HepG2 (cell line): ENCODE results near the gene CDK11B. TPM values are rescaled to one million over a fixed set of nuclear protein-coding genes. Genes with fewer than 3 reads are reported as not detected.
"Not testable (repeated sequence)": the region's sequence is repeated elsewhere in the genome, so short reads cannot be mapped to it uniquely, and the experiment has no call there.

Source experiments
- ATAC-seq: fragments of 200-7000 bp; cut with Tn5 transposase; 3 replicates; pipeline ENCODE4 v1.9.1; 2020; ENCODE audit warnings: mild to moderate bottlenecking, moderate library complexity
- BruUV-seq: library from RNA; stranded (reverse); fragments of 400-500 nt; replicated peaks from 2 replicates; lab custom pipeline; 2021; lab: Mats Ljungman, UMichigan
- CTCF ChIA-PET: fragments of 300-600 bp; formaldehyde crosslinking; extraction: SDS; loops from one replicate; lab custom pipeline; 2021; ENCODE audit warnings: low total read pairs, inconsistent platforms, low intra/inter-chr PET ratio; lab: Yijun Ruan, JAX
- POLR2A ChIA-PET: fragments of 350-600 bp; sonication (Branson Sonifier 250); formaldehyde crosslinking; loops from one replicate; lab custom pipeline; 2020; ENCODE audit warnings: antibody characterized with exemption, inconsistent platforms; lab: Yijun Ruan, JAX
- DNase-seq: peaks from one replicate; pipeline ENCODE4 v3.0.0-alpha.2; 2015; ENCODE audit warnings: low spot score
- FAIRE-seq: peaks from 3 replicates; lab custom pipeline; 2011; peaks lifted over from hg19 to GRCh38; lab: Jason Lieb, UNC
- H2AFZ ChIP-seq: one replicate; pipeline ENCODE4 v1.6.1; 2011; ENCODE audit warnings: low read length, inconsistent platforms
- H3K27ac ChIP-seq: fragments of 300-600 bp; 3 replicates; pipeline ENCODE4 v1.8.0; 2011; ENCODE audit warnings: mixed run types, mild to moderate bottlenecking, mixed read lengths, low read length, inconsistent platforms; ENCODE audit not compliant: insufficient read depth; ENCODE audit errors: extremely low read length
- H3K27me3 ChIP-seq, 2 experiments: fragments of 200-600 bp in 1 of 2; 2 replicates in 1 of 2; 3 replicates in 1 of 2; pipeline versions ENCODE4 v1.6.0 to v1.8.0; 2011; ENCODE audit warnings: low read length in 2 of 2, mild to moderate bottlenecking in 2 of 2, moderate library complexity in 2 of 2, inconsistent platforms in 1 of 2; ENCODE audit not compliant: insufficient read depth in 2 of 2, control insufficient read depth in 1 of 2
- H3K36me3 ChIP-seq, 2 experiments: fragments of 200-600 bp in 1 of 2; replicated peaks in 1 of 2; 2 replicates in 1 of 2; 3 replicates in 1 of 2; pipeline versions ENCODE4 v1.5.1 to v1.8.0; 2011; ENCODE audit warnings: low read length in 2 of 2, inconsistent platforms in 1 of 2; ENCODE audit not compliant: insufficient read depth in 2 of 2, control insufficient read depth in 1 of 2
- H3K4me1 ChIP-seq: 2 replicates; pipeline ENCODE4 v1.5.1; 2012; ENCODE audit warnings: low read length, inconsistent platforms; ENCODE audit not compliant: insufficient read depth
- H3K4me2 ChIP-seq: 2 replicates; pipeline ENCODE4 v1.6.0; 2011; ENCODE audit warnings: low read depth, low read length, inconsistent platforms
- H3K4me3 ChIP-seq, 3 experiments: fragments of 200-600 bp in 1 of 3; sonication (generic), shearing (Covaris generic) in 1 of 3; replicated peaks in 1 of 3; 2 replicates each; pipeline ENCODE4 v1.5.1; 2011 to 2016; ENCODE audit warnings: low read length in 3 of 3, inconsistent platforms in 2 of 3, low read depth in 2 of 3, mild to moderate bottlenecking in 2 of 3, control low read depth in 1 of 3, mixed read lengths in 1 of 3; ENCODE audit not compliant: insufficient read depth in 1 of 3
- H3K79me2 ChIP-seq: one replicate; pipeline ENCODE4 v1.6.1; 2011; ENCODE audit warnings: low read length, inconsistent platforms; ENCODE audit not compliant: insufficient read depth
- H3K9ac ChIP-seq: 2 replicates; pipeline ENCODE4 v1.6.0; 2011; ENCODE audit warnings: mild to moderate bottlenecking, low read depth, low read length, inconsistent platforms; ENCODE audit not compliant: insufficient read depth
- H3K9me3 ChIP-seq: 2 replicates; pipeline ENCODE4 v1.5.1; 2012; ENCODE audit warnings: mild to moderate bottlenecking, low read length
- H4K20me1 ChIP-seq: 2 replicates; pipeline ENCODE4 v1.6.0; 2011; ENCODE audit warnings: inconsistent platforms, mild to moderate bottlenecking, low read length, moderate library complexity; ENCODE audit not compliant: insufficient read depth
- WGBS: methylation state at CpG from one replicate; pipeline ENCODE4 v1.1.6; 2017; ENCODE audit warnings: low lambda C conversion rate; 5-methylcytosine and 5-hydroxymethylcytosine counted together
- in situ Hi-C: cut with HindIII; loops from 2 replicates; pipeline ENCODE4 v1.10.0; 2017; ENCODE audit warnings: low pct_unique_long_range_greater_than_20kb; ENCODE audit not compliant: extremely low pct_ligation_motif_present
- intact Hi-C: fragments of 100-400 bp; cut with micrococcal nuclease; formaldehyde crosslinking; loops from one replicate; pipeline ENCODE4 v1.10.0; 2022; ENCODE audit not compliant: unreplicated experiment
- polyA plus RNA-seq, 8 experiments: library from polyadenylated mRNA; depleted of rRNA in 3 of 8; stranded (reverse) in 7 of 8; unstranded in 1 of 8; fragments of >200 nt; fragmentation: Illumina TruSeq in 4 of 8; extraction: Trizol in 4 of 8; gene quantifications; 2 replicates each; pipeline versions ENCODE4 v1.2.1 to v1.2.3, GENCODE V29; 2011 to 2016; ENCODE audit warnings: low read depth in 4 of 8, missing spikeins in 1 of 8, mixed read lengths in 1 of 8; ENCODE audit not compliant: insufficient read depth in 1 of 8
- total RNA-seq, 5 experiments: library from RNA; depleted of rRNA; stranded (reverse); fragments of >200 nt; fragmentation: Illumina TruSeq; extraction: Trizol; gene quantifications; 2 replicates each; pipeline ENCODE4 v1.2.3, GENCODE V29; 2016; ENCODE audit warnings: low read depth in 1 of 5

Gene CDK11B
- total and polyA plus RNA-seq, 2 of the 13 experiments (the other 11 are each of a cell fraction or from before 2014, with no cell fraction given): 3.6 to 15.1 TPM

DNA sequence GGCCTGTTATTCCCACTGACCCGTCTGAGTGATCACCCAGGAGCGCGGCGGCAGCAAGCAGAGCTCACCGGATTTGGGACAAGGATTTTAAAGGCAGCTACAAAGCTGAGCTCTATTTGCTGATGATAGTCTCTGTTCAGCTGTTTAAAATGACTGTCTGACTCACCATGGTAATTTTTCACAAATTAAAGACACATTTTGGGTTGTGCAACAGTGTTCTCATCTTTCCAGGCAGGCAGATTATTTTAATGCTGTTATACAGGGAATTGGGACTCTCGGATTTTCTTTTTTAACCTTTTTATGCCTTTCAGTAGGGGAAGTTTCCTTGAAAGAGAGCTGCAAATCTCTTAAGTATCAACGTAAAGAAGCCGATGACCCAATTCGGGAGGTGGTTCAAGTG lies 3.6 kb upstream of the CDK11B start:
- ATAC-seq, H3K9ac ChIP-seq, H3K79me2 ChIP-seq, H3K9me3 ChIP-seq, H3K27me3 ChIP-seq, H3K4me2 ChIP-seq, POLR2A ChIA-PET, H4K20me1 ChIP-seq, H3K4me1 ChIP-seq, H3K27ac ChIP-seq, DNase-seq, H2AFZ ChIP-seq, in situ Hi-C loops, FAIRE-seq, intact Hi-C loops, H3K4me3 ChIP-seq, BruUV-seq, CTCF ChIA-PET: not testable (repeated sequence)
- H3K36me3 ChIP-seq: peaks cover 5 to 16% of the 10 kb centered on the region in 2 experiments; a peak in 4 of 5 replicates
- 90% methylated on average over 4 of the region's 9 CpGs for WGBS

DNA sequence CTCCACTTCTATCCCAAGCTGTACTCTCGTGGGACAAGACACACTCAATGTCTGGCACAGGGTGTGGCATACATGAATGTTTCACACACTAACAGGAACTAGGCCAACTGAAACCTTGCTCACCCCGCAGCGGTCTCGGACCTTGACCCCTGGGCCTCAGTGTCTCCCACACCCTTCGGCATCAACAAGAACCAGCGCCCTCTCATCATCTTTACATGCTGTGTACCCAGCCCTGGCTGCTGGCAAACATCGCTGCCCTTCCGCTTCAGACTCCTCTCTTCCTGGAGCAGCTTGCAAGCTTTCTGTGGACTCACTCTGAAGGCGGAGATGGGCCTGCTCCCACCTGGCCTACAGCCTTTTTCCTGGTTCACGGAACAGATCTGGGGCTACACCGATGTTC lies 10.5 kb downstream of the CDK11B start:
- H2AFZ ChIP-seq, H3K4me2 ChIP-seq, H3K27me3 ChIP-seq, H3K9ac ChIP-seq, H4K20me1 ChIP-seq, POLR2A ChIA-PET, BruUV-seq, ATAC-seq, H3K4me3 ChIP-seq, H3K4me1 ChIP-seq, DNase-seq, in situ Hi-C loops, intact Hi-C loops, FAIRE-seq, H3K27ac ChIP-seq, H3K9me3 ChIP-seq, H3K79me2 ChIP-seq, CTCF ChIA-PET: not testable (repeated sequence)
- 88% methylated on average over 11 of the region's 11 CpGs for WGBS
- H3K36me3 ChIP-seq: peaks cover 0 to 35% of the 10 kb centered on the region in 2 experiments; a peak in 3 of 5 replicates

DNA sequence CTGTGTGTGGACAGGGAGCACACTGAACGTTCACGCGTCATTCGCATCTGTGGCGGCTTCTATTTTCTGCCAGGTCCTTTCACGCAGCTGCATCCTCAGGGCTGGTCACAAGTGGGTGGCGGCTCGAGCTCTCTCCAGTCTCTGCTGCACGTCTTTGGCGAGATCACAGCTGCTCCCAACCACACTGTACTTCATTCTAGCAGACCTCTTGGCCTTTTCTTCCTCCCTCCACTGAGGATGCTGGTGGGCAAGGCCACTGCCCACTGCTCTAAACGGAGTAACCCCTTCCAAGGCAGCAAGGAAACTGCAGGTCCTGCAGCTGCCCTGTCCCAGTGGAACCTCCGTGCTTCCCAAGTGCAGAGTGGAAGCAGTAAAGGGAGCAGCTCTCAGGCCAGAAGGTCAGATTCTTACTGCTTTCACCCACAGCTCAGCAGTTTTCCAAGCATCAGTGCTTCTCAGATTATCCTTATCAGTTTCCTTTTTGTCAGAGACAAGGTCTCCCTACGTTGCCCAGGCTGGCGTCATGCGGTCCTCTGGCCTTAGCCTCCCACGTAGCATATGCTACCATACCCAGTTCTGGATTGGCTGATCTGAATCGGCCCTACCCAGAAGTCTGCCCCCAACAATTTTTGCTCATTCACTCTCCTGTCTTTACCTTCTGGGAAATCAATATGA lies 11.1 kb downstream of the CDK11B start:
- H3K27me3 ChIP-seq, H3K9ac ChIP-seq, BruUV-seq, H3K4me3 ChIP-seq, FAIRE-seq, in situ Hi-C loops, intact Hi-C loops, H3K4me2 ChIP-seq, H3K79me2 ChIP-seq, H4K20me1 ChIP-seq, POLR2A ChIA-PET, H3K27ac ChIP-seq, DNase-seq, CTCF ChIA-PET, ATAC-seq, H2AFZ ChIP-seq, H3K4me1 ChIP-seq, H3K9me3 ChIP-seq: not testable (repeated sequence)
- peaks cover 0 to 35% of the 10 kb centered on the region in 2 experiments; a peak in 3 of 5 replicates for H3K36me3 ChIP-seq
- WGBS: 95% methylated on average over 17 of the region's 17 CpGs

DNA sequence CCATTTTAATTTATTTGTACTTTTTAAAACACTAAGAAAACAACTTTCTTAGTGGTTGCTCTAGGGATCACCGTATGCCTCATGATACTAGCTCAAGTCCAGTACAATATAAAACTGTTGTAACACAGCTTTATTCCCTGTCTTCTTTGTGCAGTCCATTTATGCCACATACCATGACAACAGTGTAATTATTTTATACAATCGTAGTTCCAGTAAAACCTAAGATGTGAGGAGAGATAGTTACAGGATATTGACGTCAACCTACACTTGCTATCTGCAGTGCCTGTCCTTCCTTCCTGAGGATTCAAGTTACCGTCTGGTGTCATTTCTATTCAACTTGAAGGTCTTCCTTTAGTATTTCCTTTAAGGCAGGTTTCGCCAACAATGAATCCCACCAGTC lies 12.5 kb downstream of the CDK11B start:
- DNase-seq, H3K27ac ChIP-seq, intact Hi-C loops, H3K79me2 ChIP-seq, H3K9me3 ChIP-seq, BruUV-seq, H3K4me3 ChIP-seq, H3K4me2 ChIP-seq, H3K9ac ChIP-seq, H2AFZ ChIP-seq, CTCF ChIA-PET, in situ Hi-C loops, ATAC-seq, H4K20me1 ChIP-seq, POLR2A ChIA-PET, H3K4me1 ChIP-seq, H3K27me3 ChIP-seq: not testable (repeated sequence)
- H3K36me3 ChIP-seq: peaks cover 0 to 23% of the 10 kb centered on the region in 2 experiments; a peak in 3 of 5 replicates
- FAIRE-seq: peak; percentile 15
- 91% methylated on average over 5 of the region's 5 CpGs for WGBS
